Activated CD4-positive, alpha-beta memory T cell treated with anti-CD3 and anti-CD28 coated beads for 36 hours (primary cell): ENCODE measurements around the gene RBBP7. TPM values are rescaled to one million over a fixed set of nuclear protein-coding genes. Genes with fewer than 3 reads are reported as not detected.
A peak's percentile ranks its signal among the peaks of the same experiment; 100 is the strongest.

Source experiments
- CTCF ChIA-PET: fragments of 350-600 bp; sonication (Branson Sonifier 250); formaldehyde crosslinking; loops from one replicate; lab custom pipeline; 2021; ENCODE audit warnings: antibody characterized with exemption, inconsistent platforms; lab: Charles Lee
- POLR2A ChIA-PET: fragments of 350-600 bp; sonication (Branson Sonifier 250); formaldehyde crosslinking; loops from one replicate; lab custom pipeline; 2021; ENCODE audit warnings: antibody characterized with exemption; lab: Charles Lee
- DNase-seq: peaks from one replicate; pipeline ENCODE4 v3.0.0-alpha.2; 2020
- H3K27ac Mint-ChIP-seq: one replicate; pipeline ENCODE4 v1.8.0; 2021; ENCODE audit warnings: mixed read lengths
- H3K27me3 Mint-ChIP-seq: one replicate; pipeline ENCODE4 v1.8.0; 2021; ENCODE audit warnings: mixed read lengths
- H3K36me3 Mint-ChIP-seq: one replicate; pipeline ENCODE4 v1.8.0; 2021; ENCODE audit warnings: mixed read lengths
- H3K4me1 Mint-ChIP-seq: one replicate; pipeline ENCODE4 v1.8.0; 2021; ENCODE audit warnings: low read depth, mixed read lengths
- H3K4me3 Mint-ChIP-seq: one replicate; pipeline ENCODE4 v1.8.0; 2021; ENCODE audit warnings: mild to moderate bottlenecking, mixed read lengths
- H3K9me3 Mint-ChIP-seq: one replicate; pipeline ENCODE4 v1.8.0; 2021; ENCODE audit warnings: mixed read lengths
- intact Hi-C: fragments of 100-400 bp; cut with micrococcal nuclease; formaldehyde crosslinking; loops from one replicate; pipeline ENCODE4 v1.15.1; 2023
- total RNA-seq, 2 experiments: library from RNA; stranded (reverse); gene quantifications; one replicate each; pipeline ENCODE4 v1.2.3, GENCODE V29; 2021

Gene RBBP7
- total RNA-seq, 2 experiments from 2014 or later = 213 to 216 TPM

DNA sequence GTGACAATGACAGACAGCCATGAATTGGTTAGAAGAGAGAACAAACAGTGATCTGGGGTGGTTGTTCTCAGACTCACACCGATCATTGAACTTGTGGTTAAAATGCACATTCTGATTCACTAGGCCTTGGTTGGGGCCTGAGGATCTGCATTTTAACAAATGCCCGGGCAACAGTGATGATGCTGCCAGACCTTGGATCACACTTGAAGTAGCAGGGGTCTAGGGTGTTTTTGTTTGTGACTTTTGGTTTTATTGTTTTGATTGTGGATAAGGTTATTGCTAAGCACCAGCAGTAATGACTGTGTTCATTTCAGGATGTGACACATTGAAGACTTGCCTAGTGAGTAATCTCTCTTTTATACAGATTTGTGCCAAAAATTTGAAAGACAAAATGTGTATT lies 47.4 kb downstream of the RBBP7 start:
- ChIA-PET CTCF (no interaction called here), POLR2A (interaction anchor here (1.2 kb wide), 1 partner anchor 35 kb away, joined by 3 read pairs; no protein-coding TSS in a partner anchor)
- H3K27me3 Mint-ChIP-seq = no peaks in the 10 kb centered on the region
- no peak overlapping the region for H3K4me3 Mint-ChIP-seq
- intact Hi-C loops = loop anchor here (1.0 to 10.0 kb wide), 5 partner anchors 34 to 622 kb away; partner anchors contain the start of gene TXLNG
- DNase-seq = peak; percentile 56
- H3K36me3 Mint-ChIP-seq = peaks cover 9% of the 10 kb centered on the region
- H3K9me3 Mint-ChIP-seq = no peaks in the 10 kb centered on the region
- H3K27ac Mint-ChIP-seq = peak overlapping the region; percentile 93
- peaks cover 22% of the 10 kb centered on the region for H3K4me1 Mint-ChIP-seq

DNA sequence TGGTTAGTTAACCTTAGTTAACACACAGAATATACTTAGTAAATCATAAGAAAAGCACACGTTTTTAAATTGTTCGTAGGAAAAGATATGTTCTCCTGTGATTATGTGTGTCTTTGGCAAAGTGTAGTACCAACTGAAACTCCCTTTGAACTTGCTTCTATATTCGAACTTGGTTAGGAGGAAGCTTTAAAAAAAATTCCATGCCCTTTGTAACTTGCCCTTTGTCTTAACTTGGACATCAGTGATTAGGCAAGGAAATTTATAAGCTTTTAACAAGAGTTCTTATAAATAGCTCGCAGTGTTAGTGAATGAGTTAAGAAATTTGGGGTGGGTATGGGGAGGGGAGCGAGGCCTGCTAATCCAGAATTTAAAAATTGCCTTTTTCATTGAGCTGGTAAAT lies 50.5 kb downstream of the RBBP7 start:
- no peak for DNase-seq
- H3K27ac Mint-ChIP-seq = no peak overlapping the region
- ChIA-PET CTCF (interaction anchor here (0.6 to 1.1 kb wide), 2 partner anchors 21 to 227 kb away, joined by 3 read pairs; no protein-coding TSS in a partner anchor), POLR2A (no interaction called here)
- no peaks in the 10 kb centered on the region for H3K27me3 Mint-ChIP-seq
- peaks cover 9% of the 10 kb centered on the region for H3K36me3 Mint-ChIP-seq
- H3K4me1 Mint-ChIP-seq = peaks cover 21% of the 10 kb centered on the region
- H3K4me3 Mint-ChIP-seq = no peak overlapping the region
- H3K9me3 Mint-ChIP-seq = no peaks in the 10 kb centered on the region
- intact Hi-C loops = loop anchor here (10.0 kb wide), 2 partner anchors 215 to 625 kb away; no protein-coding TSS in a partner anchor

- intact Hi-C loops = no loop called here
- CTCF ChIA-PET = no interaction called here
- no peaks in the 10 kb centered on the region for H3K9me3 Mint-ChIP-seq
- H3K27me3 Mint-ChIP-seq = no peaks in the 10 kb centered on the region
- POLR2A ChIA-PET = no interaction called here
- H3K4me1 Mint-ChIP-seq = peaks cover 10% of the 10 kb centered on the region
- no peak overlapping the region for H3K27ac Mint-ChIP-seq
- no peak for DNase-seq
- H3K36me3 Mint-ChIP-seq = peaks cover 4% of the 10 kb centered on the region
- H3K4me3 Mint-ChIP-seq = no peak overlapping the region
Measured at GRCh38 chrX:16814597-16814996, 55.6 kb downstream of the RBBP7 start.

DNA sequence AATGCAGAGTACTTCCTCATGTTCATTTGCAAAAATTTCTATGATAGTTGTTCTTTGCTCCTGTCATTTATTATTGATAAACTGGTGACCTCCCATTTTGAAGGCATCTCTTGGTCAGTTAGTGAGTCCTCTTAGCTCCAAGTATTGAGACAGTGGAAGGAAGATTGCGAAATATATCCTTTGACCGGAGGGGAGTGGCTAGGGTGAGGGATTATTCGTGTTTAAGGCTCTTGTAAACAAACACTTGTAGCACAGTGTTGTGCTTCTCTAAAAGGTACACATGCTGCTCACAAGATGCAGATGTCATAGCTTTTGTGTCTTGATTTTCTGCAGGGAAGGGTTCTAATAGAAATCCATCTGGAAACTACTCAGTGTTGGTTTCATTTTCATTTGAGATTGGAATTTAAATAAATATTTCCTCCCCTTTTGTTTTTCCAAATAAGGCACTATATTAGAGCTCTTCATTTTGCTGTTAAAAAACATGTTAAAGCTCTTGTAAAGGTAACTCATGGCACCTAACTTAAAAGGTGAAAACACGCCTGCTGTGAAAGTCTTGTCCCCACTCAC lies 62.1 kb downstream of the RBBP7 start:
- H3K36me3 Mint-ChIP-seq = peaks cover 7% of the 10 kb centered on the region
- H3K4me1 Mint-ChIP-seq = peaks cover 9% of the 10 kb centered on the region
- DNase-seq = no peak
- H3K27ac Mint-ChIP-seq = no peak overlapping the region
- no peaks in the 10 kb centered on the region for H3K9me3 Mint-ChIP-seq
- H3K27me3 Mint-ChIP-seq = no peaks in the 10 kb centered on the region
- CTCF ChIA-PET = no interaction called here
- intact Hi-C loops = no loop called here
- H3K4me3 Mint-ChIP-seq = no peak overlapping the region
- POLR2A ChIA-PET = no interaction called here

DNA sequence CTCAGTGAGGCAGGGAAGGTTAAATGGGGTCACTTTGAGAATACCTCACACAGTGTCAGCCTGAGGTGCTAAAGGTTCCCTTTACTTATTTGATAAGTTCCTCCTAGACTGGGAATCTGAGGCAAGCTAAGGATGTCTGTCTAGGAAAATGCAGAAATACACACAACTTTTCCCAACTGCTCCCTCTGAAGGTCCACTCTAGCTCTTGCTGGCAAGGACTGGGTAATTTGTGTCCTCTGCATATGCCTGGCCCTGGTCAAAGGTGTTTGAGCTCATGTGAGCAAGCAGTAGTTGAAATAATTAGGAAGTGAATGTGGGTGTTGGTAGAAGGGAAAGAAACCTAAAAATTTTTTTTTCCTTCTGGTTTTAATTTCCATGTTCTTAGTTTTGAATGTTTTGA lies 62.6 kb downstream of the RBBP7 start:
- peaks cover 9% of the 10 kb centered on the region for H3K4me1 Mint-ChIP-seq
- H3K9me3 Mint-ChIP-seq = no peaks in the 10 kb centered on the region
- no peak for DNase-seq
- intact Hi-C loops = no loop called here
- peaks cover 4% of the 10 kb centered on the region for H3K36me3 Mint-ChIP-seq
- ChIA-PET CTCF (no interaction called here), POLR2A (no interaction called here)
- H3K27me3 Mint-ChIP-seq = no peaks in the 10 kb centered on the region
- no peak overlapping the region for H3K4me3 Mint-ChIP-seq
- no peak overlapping the region for H3K27ac Mint-ChIP-seq

- intact Hi-C loops = no loop called here
- no peaks in the 10 kb centered on the region for H3K27me3 Mint-ChIP-seq
- no peaks in the 10 kb centered on the region for H3K9me3 Mint-ChIP-seq
- peaks cover 9% of the 10 kb centered on the region for H3K4me1 Mint-ChIP-seq
- no peak overlapping the region for H3K27ac Mint-ChIP-seq
- H3K4me3 Mint-ChIP-seq = no peak overlapping the region
- DNase-seq = no peak
- H3K36me3 Mint-ChIP-seq = peaks cover 5% of the 10 kb centered on the region
- CTCF ChIA-PET = no interaction called here
- POLR2A ChIA-PET = no interaction called here
Measured at GRCh38 chrX:16804923-16805464, 65.2 kb downstream of the RBBP7 start.

DNA sequence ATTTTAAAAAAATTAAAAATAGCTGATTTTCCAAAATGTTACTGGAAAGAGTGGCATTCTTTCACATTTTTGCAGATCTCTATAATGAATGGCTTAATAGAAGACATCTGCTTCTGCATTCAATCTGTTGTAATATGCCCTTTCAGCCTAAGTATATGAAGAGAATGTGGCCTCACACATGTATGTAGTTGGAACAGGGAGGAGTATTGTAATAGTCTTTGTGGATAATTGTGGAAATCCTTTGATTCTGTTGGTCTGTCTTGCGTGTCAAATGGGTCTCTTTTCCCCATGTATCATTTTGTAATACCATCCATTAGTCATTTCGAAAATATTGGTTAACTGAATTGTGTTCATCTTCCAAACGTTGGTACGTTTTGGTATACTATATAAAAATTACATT lies 72.3 kb downstream of the RBBP7 start:
- intact Hi-C loops = no loop called here
- Mint-ChIP-seq H3K9me3 (no peaks in the 10 kb centered on the region), H3K27ac (no peak overlapping the region), H3K4me1 (no peaks in the 10 kb centered on the region), H3K36me3 (peaks cover 15% of the 10 kb centered on the region), H3K27me3 (no peaks in the 10 kb centered on the region), H3K4me3 (no peak overlapping the region)
- ChIA-PET POLR2A (no interaction called here), CTCF (no interaction called here)
- DNase-seq = no peak

GRCh38 chrX:16797358-16797757 lies 72.8 kb downstream of the RBBP7 start:
- CTCF ChIA-PET = no interaction called here
- Mint-ChIP-seq H3K27me3 (no peaks in the 10 kb centered on the region), H3K36me3 (peaks cover 14% of the 10 kb centered on the region), H3K9me3 (no peaks in the 10 kb centered on the region), H3K4me3 (no peak overlapping the region), H3K4me1 (no peaks in the 10 kb centered on the region), H3K27ac (no peak overlapping the region)
- POLR2A ChIA-PET = no interaction called here
- intact Hi-C loops = no loop called here
- DNase-seq = no peak

GRCh38 chrX:16796298-16796697 lies 73.9 kb downstream of the RBBP7 start:
- Mint-ChIP-seq H3K27ac (no peak overlapping the region), H3K4me1 (no peaks in the 10 kb centered on the region), H3K36me3 (peaks cover 19% of the 10 kb centered on the region), H3K9me3 (no peaks in the 10 kb centered on the region), H3K27me3 (no peaks in the 10 kb centered on the region), H3K4me3 (no peak overlapping the region)
- intact Hi-C loops = no loop called here
- POLR2A ChIA-PET = no interaction called here
- CTCF ChIA-PET = no interaction called here
- DNase-seq = no peak

Other genes starting within 250 kb of the RBBP7 start
- gene S100G, start 220.2 kb downstream of the RBBP7 start, total RNA-seq = not detected
- gene CTPS2, start 157.7 kb downstream of the RBBP7 start, total RNA-seq = 1 to 10 TPM; 6.3 to 6.6 TPM
- gene SYAP1, start 150.8 kb downstream of the RBBP7 start, total RNA-seq = 10 to 100 TPM; 20.8 to 22.4 TPM
- gene TXLNG, start 83.9 kb downstream of the RBBP7 start, total RNA-seq = 10 to 100 TPM; 14.2 to 15.1 TPM
- not detected for gene REPS2, start 76.3 kb upstream of the RBBP7 start, total RNA-seq